Measurements from ENCODE around the gene TMEM120A.

DNA sequence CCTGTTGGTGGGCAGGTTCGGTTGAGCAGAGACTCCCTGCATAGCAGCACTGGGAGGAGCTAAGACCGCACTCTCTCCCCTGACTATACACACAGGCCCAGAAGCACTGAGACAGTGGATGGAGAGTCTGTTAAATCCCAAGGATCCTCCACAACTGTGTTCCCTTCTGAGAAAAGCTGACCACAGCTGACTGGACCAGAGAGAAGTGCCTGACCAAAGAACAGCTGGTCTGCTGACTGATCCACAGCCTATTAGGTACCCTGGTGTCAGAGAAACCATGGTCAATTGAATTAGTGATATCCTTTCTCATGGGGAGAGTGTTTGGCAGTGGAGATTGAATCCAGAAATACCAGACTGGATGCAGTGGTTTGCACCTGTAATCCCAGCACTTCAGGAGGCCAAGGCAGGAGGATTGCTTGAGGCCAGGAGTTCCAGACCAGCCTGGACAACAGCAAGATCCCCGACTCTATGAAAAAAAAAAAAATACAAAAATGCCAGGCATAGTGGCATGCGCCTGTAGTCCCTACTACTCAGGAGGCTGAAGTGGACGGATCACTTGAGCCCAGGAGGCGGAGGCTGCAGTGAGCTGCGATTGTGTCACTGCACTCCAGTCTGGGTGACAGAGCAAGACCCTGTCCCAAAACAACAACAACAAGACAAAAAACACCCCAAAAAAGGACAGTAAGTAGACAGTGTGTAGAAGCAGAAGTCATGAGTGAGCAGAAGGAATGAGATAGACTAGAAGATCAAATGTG is 27.8 kb upstream of the TMEM120A start:
- TF ChIP-seq POLR2A (IDR thresholded peaks at IDR 0.05), result no peak
- TF ChIP-seq POLR2AphosphoS5 (IDR thresholded peaks at IDR 0.05), result no peak
- TF ChIP-seq EP300 (IDR thresholded peaks at IDR 0.05), result no peak
